UCSD-AML1 (cell line): ENCODE data around the gene TACR1.

Source experiments
- DNase-seq: peaks from one replicate; lab custom pipeline; 2025; ENCODE audit not compliant: unreplicated experiment; lab: John Stamatoyannopoulos, UW

The TACR1 gene

DNA sequence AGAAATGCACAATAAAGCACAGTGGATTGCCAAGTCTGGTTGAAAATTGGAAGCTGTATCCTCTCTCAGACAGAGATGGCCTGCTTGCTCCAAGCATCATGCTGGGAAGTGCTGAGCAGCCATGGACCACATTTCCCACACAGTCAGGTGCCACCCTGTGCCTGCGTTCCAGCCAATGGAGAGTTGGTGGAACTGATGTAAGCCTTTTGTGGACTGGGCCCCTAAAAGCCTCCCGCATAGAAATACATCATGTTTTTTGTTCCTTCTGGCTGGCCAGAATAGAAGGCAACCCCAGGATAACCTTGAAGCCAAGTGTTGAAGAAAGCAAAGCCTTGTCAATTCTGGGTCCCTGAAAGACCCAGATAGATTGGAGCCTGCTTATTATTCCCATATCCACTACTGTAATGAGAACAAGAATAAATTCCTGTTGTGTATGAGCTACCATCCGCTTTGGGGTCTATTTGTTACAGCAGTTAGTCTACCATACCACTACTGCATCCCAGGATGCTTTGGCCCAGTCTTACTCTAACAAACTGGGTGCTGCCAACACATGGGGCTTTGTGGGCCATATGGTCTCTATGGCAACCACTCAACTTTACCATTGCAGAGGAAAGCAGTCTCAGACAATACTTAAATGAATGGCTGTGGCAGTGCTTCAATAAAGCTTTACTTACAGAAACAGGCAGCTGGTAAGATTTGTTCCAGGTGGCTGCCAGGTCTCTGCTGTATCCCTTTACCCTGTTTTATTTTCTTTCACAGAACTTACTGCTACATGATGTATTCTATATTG, 175.5 kb downstream of the TACR1 start:
- DNase-seq = no peak

DNA sequence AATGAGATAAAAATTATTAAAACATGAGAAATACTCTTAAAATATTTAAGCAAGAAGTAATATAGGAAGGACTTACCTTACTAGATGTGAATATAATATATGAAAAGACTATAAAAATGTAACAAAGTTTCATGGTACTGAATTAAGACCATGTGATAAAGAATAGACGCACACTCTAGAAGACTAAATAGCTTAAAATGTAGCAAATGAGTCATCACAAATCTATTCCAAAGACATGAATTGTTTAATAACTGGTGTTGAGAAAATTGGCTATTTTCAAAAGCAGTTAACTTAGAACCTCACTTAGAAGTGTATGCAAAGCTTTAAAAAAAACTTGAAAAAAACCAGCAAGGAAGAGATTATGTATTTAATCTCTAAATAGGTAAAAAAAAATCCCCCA, 176.8 kb downstream of the TACR1 start:
- DNase-seq = no peak

- DNase-seq = no peak
Observed at GRCh38 chr2:75021672-75022071, 177.6 kb downstream of the TACR1 start.

DNA sequence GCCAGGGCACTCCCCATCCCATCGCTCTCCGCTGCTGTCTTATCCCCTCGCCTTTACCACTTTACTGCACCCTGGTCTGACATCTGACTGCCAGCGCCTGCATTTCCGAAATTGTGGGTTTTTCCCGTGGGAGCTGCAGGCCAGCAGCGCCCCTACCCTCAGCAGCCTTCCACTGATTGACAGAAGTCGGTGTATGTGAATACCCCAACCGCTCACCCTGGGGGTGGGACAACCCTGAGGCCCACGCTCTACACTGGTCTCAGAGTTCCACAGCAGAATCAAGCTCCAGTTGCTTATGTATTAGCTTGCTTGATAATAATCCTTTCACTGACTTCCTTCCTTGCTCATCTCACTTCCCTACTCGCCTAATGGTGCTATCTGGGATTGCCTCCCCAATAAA, 178.8 kb downstream of the TACR1 start:
- DNase-seq = no peak

DNA sequence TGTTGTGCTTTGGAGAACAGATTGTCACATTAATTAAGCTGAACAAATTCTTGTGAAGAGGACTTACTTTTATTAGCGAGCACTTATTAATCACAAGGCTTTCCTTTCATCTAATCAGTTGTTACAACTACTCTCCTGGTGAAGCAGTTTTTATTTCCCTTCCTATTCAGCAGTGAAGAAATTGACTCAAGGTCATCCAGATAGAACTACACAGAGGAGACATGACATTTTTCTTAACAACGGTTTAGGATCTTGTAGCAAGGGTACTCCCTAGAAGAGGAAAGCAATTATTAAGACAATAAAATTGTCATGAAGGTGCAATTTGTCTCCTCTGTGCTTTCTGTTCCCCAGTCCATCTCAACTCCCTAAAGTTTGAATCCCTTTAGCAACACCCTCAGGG, 179.5 kb downstream of the TACR1 start:
- no peak for DNase-seq

- DNase-seq = no peak
Observed at GRCh38 chr2:75018162-75018561, 181.2 kb downstream of the TACR1 start.

DNA sequence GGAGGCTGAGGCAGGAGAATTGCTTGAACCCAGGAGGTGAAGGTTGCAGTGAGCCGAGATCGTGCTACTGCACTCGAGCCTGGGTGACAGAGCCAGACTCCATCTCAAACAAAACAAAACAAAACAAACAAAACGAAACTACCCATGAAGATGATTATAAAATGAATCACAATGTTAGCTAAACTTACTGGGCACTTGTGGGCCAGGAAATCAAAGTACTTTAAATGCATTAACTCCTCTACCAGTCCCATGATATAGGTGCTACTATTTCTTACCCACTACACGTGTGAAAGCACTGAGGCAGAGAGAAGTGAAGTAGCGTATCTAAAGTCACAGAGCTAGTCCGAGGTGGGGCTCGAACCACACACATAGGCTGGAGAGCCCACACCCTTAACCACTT, 187.2 kb downstream of the TACR1 start:
- no peak for DNase-seq

- no peak for DNase-seq
Observed at GRCh38 chr2:75010571-75010970, 188.7 kb downstream of the TACR1 start.

GRCh38 chr2:75007819-75008218, 191.5 kb downstream of the TACR1 start:
- DNase-seq = no peak

DNA sequence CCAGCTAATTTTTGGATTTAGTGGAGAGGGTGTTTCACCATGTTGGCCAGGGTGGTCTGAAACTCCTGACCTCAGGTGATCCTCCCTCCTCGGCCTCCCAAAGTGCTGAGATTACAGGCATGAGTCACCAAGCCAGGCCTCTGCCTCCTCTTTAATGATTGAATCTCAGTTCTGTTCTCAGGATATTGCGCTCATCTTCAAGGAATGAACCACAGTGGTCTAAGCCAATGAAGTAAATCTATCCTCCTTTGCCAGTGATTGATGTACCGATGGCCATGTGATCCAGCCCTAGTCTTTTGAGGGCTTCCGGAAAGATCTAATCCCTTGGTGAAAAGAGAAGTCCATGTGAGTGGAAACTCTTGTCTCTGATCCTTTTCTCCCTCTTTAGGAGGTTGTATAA, 192.3 kb downstream of the TACR1 start:
- no peak for DNase-seq

DNA sequence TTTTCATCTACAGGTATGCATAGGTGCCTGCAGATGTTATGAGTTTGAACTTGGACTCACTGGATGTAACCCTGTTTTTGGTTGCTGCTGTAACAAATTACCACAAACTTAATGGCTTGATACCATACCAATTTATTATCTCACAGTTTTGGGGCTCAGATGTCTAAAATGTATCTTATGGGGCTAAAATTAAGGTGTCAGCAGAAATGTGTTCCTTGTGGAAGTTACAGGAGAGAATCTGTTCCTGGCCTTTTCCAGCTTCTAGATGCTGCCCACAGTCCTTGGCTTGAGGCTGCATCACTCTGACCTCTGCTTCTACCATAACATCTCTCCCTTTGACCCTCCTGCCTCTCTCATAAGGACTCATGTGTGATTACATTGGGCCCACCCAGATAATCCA, 193.3 kb downstream of the TACR1 start:
- no peak for DNase-seq

- no peak for DNase-seq
Observed at GRCh38 chr2:75003773-75004172, 195.5 kb downstream of the TACR1 start.

DNA sequence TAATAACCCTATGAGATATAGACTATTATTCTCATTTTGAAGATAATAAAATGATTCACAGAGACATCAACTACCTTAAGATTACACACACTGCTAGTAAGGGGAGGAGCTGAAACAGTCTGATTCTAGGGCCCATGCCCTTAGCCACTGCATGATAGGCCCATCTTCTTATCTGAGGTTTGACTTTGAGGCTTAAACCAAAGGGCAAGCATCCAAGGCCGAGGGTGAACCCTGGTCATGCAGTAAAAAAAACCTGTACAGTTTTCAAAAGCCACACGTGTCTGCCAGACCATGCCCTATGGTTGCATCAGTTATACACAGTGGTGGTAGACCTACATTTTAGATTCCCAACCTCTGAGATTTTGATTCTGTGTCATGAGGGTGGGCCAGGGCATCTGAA, 196.0 kb downstream of the TACR1 start:
- DNase-seq = no peak

- DNase-seq = no peak
Observed at GRCh38 chr2:75002007-75002406, 197.3 kb downstream of the TACR1 start.

- DNase-seq = no peak
Observed at GRCh38 chr2:74999468-74999867, 199.9 kb downstream of the TACR1 start.
